ENCODE results near the gene NRTN.

DNA sequence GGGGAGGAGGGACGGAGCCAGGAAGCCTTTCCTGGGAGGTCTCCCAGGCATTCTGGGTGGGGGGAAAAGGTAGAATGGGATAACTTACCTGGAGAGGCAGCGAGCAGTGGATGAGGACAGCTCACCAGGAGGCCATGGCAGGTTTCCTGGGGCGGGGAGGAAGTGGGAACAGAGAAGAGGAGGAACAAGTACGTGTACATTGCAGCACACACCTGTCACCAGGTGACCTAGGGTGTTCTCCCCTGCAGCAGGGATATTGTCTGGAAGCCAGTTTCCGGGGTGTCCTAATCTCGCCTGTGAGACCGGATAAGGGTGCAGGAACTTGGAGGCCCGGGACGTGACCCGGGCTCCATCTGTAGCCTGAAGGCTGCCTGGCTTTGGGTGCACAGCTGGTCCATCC lies 46.4 kb downstream of the NRTN start, which contains the start of gene FUT3:
- no peak for TF ChIP-seq POLR2AphosphoS5 (IDR thresholded peaks at IDR 0.05; ENCODE audit: low read depth, low read length)
- TF ChIP-seq, protein P1, sequence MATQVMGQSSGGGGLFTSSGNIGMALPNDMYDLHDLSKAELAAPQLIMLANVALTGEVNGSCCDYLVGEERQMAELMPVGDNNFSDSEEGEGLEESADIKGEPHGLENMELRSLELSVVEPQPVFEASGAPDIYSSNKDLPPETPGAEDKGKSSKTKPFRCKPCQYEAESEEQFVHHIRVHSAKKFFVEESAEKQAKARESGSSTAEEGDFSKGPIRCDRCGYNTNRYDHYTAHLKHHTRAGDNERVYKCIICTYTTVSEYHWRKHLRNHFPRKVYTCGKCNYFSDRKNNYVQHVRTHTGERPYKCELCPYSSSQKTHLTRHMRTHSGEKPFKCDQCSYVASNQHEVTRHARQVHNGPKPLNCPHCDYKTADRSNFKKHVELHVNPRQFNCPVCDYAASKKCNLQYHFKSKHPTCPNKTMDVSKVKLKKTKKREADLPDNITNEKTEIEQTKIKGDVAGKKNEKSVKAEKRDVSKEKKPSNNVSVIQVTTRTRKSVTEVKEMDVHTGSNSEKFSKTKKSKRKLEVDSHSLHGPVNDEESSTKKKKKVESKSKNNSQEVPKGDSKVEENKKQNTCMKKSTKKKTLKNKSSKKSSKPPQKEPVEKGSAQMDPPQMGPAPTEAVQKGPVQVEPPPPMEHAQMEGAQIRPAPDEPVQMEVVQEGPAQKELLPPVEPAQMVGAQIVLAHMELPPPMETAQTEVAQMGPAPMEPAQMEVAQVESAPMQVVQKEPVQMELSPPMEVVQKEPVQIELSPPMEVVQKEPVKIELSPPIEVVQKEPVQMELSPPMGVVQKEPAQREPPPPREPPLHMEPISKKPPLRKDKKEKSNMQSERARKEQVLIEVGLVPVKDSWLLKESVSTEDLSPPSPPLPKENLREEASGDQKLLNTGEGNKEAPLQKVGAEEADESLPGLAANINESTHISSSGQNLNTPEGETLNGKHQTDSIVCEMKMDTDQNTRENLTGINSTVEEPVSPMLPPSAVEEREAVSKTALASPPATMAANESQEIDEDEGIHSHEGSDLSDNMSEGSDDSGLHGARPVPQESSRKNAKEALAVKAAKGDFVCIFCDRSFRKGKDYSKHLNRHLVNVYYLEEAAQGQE (IDR thresholded peaks at IDR 0.05; ENCODE audit: insufficient read depth in 1 of 2, low read depth in 2 of 2, low read length in 2 of 2), result no peak

Data from PFSK-1 (cell line).